ENCODE data around the gene TENM3.

TENM3 gene

GRCh38 chr4:182795446-182796238, 552.4 kb downstream of the TENM3 start:
- Histone ChIP-seq H3K4me1 (ENCODE audit: low read length) (no peaks in the 10 kb centered on the region), H3K9me2 (replicated peaks; ENCODE audit: insufficient read depth, low read length) (no peaks in the 10 kb centered on the region), H3K79me2 (ENCODE audit: low read length) (no peaks in the 10 kb centered on the region), H3K36me3 (replicated peaks; ENCODE audit: insufficient read depth, low read length) (no peaks in the 10 kb centered on the region), H3K27ac (ENCODE audit: low read length) (no peak overlapping the region), H4K20me1 (ENCODE audit: insufficient read depth, low read length) (no peaks in the 10 kb centered on the region), H3K27me3 (replicated peaks; ENCODE audit: insufficient read depth, low read length) (no peaks in the 10 kb centered on the region), H3K9ac (ENCODE audit: low read length) (no peak overlapping the region), H3K4me3 (ENCODE audit: low read length) (no peak overlapping the region), H3F3A (ENCODE audit: insufficient read depth, low read length) (no peaks in the 10 kb centered on the region), H3K4me2 (ENCODE audit: low read depth, low read length) (no peak overlapping the region), H3K9me3 (replicated peaks; ENCODE audit: insufficient read depth, low read length) (no peaks in the 10 kb centered on the region), H2AFZ (ENCODE audit: low read length) (no peak overlapping the region)
- no peak for DNase-seq
- TF ChIP-seq CTCF (IDR thresholded peaks at IDR 0.05; ENCODE audit: low read length) (no peak), EZH2 (optimal IDR thresholded peaks at IDR 0.05; ENCODE audit: low read depth, low read length) (no peak), EZH2phosphoT487 (IDR thresholded peaks at IDR 0.05; ENCODE audit: low read length) (no peak)

GRCh38 chr4:182799515-182800215, 556.5 kb downstream of the TENM3 start:
- H2AFZ ChIP-seq (ENCODE audit: low read length): no peak overlapping the region
- H3K36me3 ChIP-seq (replicated peaks; ENCODE audit: insufficient read depth, low read length): no peaks in the 10 kb centered on the region
- H3K4me2 ChIP-seq (ENCODE audit: low read depth, low read length): no peak overlapping the region
- H3K4me1 ChIP-seq (ENCODE audit: low read length): no peaks in the 10 kb centered on the region
- H3K9me2 ChIP-seq (replicated peaks; ENCODE audit: insufficient read depth, low read length): no peaks in the 10 kb centered on the region
- H3K4me3 ChIP-seq (ENCODE audit: low read length): no peak overlapping the region
- H3K9ac ChIP-seq (ENCODE audit: low read length): no peak overlapping the region
- DNase-seq: no peak
- TF ChIP-seq EZH2phosphoT487 (IDR thresholded peaks at IDR 0.05; ENCODE audit: low read length) (no peak), CTCF (IDR thresholded peaks at IDR 0.05; ENCODE audit: low read length) (no peak), EZH2 (optimal IDR thresholded peaks at IDR 0.05; ENCODE audit: low read depth, low read length) (no peak)
- no peaks in the 10 kb centered on the region for H3K79me2 ChIP-seq (ENCODE audit: low read length)
- no peaks in the 10 kb centered on the region for H3F3A ChIP-seq (ENCODE audit: insufficient read depth, low read length)
- H3K27ac ChIP-seq (ENCODE audit: low read length): no peak overlapping the region
- H4K20me1 ChIP-seq (ENCODE audit: insufficient read depth, low read length): no peaks in the 10 kb centered on the region
- H3K27me3 ChIP-seq (replicated peaks; ENCODE audit: insufficient read depth, low read length): no peaks in the 10 kb centered on the region
- H3K9me3 ChIP-seq (replicated peaks; ENCODE audit: insufficient read depth, low read length): no peaks in the 10 kb centered on the region

- Histone ChIP-seq H3K36me3 (replicated peaks; ENCODE audit: insufficient read depth, low read length) (no peaks in the 10 kb centered on the region), H3K9me3 (replicated peaks; ENCODE audit: insufficient read depth, low read length) (no peaks in the 10 kb centered on the region), H3K4me3 (ENCODE audit: low read length) (no peak overlapping the region), H3K9ac (ENCODE audit: low read length) (no peak overlapping the region), H3K27ac (ENCODE audit: low read length) (no peak overlapping the region), H3K9me2 (replicated peaks; ENCODE audit: insufficient read depth, low read length) (no peaks in the 10 kb centered on the region), H3K27me3 (replicated peaks; ENCODE audit: insufficient read depth, low read length) (no peaks in the 10 kb centered on the region), H3K79me2 (ENCODE audit: low read length) (no peaks in the 10 kb centered on the region), H3F3A (ENCODE audit: insufficient read depth, low read length) (no peaks in the 10 kb centered on the region), H3K4me2 (ENCODE audit: low read depth, low read length) (no peak overlapping the region), H3K4me1 (ENCODE audit: low read length) (no peaks in the 10 kb centered on the region), H4K20me1 (ENCODE audit: insufficient read depth, low read length) (no peaks in the 10 kb centered on the region), H2AFZ (ENCODE audit: low read length) (no peak overlapping the region)
- DNase-seq: no peak
- TF ChIP-seq EZH2phosphoT487 (IDR thresholded peaks at IDR 0.05; ENCODE audit: low read length) (no peak), EZH2 (optimal IDR thresholded peaks at IDR 0.05; ENCODE audit: low read depth, low read length) (no peak), CTCF (IDR thresholded peaks at IDR 0.05; ENCODE audit: low read length) (no peak)
These were observed 557.0 kb downstream of the TENM3 start for GRCh38 chr4:182800216-182800515.

Measured in MM.1S (cell line).